Islet precursor cell (in vitro differentiated cells): ENCODE data around the gene PSMD13.
A peak's percentile ranks its signal among the peaks of the same experiment; 100 is the strongest.

Experiments used
- DNase-seq: peaks from one replicate; pipeline ENCODE4 v3.0.0-alpha.2; 2018

The PSMD13 gene

DNA sequence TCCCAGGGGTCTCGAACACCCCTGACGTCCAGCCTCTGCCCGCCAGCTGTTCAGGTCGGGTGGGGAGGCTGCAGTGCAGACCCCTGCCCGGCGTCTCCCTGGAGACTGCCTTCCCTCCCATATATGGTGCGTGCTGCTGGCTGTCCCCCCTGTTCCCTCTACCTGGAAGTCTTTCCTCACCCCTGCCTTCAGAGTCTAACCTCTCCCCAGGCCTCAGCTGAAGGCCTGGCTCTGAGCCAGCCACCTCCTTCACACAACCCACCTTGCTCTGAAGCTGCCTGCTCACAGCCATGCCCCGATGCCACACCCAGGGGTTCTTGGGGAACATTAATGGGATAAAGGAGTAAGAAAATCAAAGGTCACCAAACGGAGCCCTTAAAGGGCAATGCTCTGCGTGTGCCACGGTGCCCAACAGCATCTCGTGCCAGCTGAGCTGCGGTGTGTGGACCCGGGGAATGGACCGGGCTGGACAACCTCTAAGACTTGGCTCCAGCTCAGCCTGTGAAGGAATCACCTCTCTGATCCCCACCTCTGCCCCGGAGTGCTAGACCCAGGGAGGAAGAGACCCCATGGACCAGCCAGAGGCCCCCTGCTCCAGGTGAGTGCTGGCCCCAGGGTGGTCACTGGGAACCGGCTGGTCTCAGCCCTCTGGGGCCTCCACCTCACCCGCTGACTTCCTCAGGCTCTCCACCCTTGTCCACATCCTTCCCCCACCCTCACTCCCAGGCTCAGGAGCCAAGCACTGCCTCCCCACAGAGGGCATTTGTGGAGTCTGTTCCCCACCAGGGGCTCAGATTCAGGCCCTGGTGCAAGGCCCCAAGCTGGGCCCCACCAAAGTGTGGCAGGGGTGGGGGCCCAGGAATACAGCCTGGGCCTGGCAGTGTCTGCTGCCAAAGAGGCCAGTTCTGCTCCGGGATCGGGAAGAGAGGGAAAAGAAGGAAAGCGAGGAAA, 41.5 kb downstream of the PSMD13 start, which contains the start of gene NLRP6:
NLRP6 (plus strand) TSS at position 407 of the 951 bp plus-strand sequence; CDS start at position 570, 163 bp downstream.
- DNase-seq, result peak; percentile 36

DNA sequence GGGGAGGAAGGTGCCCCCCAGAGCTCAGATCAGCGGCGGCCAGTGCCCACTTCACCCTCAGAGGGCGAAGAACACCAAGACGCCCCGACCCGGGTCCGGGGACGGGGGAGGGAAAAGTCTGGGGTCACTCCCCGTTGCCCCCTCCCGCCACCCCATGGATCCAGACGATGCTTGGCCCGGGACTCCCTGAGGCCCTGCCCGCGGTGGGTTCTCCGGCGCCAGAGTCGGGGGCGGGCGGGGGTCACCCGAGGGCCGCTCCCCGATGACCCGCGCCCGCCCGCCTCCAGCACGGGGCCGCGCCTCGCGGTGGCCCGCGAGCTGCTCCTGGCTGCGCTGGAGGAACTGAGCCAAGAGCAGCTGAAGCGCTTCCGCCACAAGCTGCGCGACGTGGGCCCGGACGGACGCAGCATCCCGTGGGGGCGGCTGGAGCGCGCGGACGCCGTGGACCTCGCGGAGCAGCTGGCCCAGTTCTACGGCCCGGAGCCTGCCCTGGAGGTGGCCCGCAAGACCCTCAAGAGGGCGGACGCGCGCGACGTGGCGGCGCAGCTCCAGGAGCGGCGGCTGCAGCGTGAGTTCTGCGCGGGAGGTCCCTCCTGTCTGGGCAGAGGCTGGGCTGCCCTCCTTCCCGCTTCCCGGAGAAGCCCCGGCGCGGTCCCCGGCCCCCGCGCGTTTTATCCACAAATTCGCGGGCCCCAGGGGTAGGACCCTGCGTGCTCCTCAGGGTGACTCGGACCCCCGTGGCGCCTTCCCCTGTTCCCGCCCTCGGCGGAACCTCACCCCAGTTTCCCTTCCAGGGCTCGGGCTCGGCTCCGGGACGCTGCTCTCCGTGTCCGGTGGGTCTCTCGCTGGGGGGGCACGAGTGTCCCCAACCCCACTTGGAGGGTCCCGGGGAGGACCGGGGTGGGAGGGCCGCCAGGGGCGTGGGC, 42.5 kb downstream of the PSMD13 start:
- no peak for DNase-seq

DNA sequence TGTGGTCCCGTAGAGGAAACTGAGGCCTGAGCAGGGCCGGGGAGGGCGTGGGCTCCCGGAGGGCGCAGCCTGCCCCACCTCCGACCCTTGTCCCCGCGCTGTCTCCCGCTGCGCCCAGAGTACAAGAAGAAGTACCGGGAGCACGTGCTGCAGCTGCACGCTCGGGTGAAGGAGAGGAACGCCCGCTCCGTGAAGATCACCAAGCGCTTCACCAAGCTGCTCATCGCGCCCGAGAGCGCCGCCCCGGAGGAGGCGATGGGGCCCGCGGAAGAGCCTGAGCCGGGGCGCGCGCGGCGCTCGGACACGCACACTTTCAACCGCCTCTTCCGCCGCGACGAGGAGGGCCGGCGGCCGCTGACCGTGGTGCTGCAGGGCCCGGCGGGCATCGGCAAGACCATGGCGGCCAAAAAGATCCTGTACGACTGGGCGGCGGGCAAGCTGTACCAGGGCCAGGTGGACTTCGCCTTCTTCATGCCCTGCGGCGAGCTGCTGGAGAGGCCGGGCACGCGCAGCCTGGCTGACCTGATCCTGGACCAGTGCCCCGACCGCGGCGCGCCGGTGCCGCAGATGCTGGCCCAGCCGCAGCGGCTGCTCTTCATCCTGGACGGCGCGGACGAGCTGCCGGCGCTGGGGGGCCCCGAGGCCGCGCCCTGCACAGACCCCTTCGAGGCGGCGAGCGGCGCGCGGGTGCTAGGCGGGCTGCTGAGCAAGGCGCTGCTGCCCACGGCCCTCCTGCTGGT, 43.4 kb downstream of the PSMD13 start:
- DNase-seq, result no peak

DNA sequence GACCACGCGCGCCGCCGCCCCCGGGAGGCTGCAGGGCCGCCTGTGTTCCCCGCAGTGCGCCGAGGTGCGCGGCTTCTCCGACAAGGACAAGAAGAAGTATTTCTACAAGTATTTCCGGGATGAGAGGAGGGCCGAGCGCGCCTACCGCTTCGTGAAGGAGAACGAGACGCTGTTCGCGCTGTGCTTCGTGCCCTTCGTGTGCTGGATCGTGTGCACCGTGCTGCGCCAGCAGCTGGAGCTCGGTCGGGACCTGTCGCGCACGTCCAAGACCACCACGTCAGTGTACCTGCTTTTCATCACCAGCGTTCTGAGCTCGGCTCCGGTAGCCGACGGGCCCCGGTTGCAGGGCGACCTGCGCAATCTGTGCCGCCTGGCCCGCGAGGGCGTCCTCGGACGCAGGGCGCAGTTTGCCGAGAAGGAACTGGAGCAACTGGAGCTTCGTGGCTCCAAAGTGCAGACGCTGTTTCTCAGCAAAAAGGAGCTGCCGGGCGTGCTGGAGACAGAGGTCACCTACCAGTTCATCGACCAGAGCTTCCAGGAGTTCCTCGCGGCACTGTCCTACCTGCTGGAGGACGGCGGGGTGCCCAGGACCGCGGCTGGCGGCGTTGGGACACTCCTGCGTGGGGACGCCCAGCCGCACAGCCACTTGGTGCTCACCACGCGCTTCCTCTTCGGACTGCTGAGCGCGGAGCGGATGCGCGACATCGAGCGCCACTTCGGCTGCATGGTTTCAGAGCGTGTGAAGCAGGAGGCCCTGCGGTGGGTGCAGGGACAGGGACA, 44.1 kb downstream of the PSMD13 start:
- DNase-seq, result no peak

DNA sequence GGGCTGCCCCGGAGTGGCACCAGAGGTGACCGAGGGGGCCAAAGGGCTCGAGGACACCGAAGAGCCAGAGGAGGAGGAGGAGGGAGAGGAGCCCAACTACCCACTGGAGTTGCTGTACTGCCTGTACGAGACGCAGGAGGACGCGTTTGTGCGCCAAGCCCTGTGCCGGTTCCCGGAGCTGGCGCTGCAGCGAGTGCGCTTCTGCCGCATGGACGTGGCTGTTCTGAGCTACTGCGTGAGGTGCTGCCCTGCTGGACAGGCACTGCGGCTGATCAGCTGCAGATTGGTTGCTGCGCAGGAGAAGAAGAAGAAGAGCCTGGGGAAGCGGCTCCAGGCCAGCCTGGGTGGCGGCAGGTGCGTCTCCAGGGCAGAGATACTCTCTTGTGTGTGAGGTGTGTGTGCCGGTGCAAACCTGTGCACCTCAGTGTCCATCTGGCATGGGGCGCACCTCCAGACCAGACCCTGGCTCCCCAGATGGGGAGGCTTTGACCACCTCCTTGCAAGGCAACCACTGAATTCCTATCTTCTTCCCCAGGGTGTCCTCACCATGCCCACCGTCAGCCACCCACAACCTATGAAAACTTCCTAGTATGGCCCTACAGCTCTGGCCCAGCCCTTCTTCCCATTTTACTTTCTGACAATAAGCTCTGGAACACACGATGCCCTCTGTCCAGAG, 44.8 kb downstream of the PSMD13 start:
- no peak for DNase-seq

DNA sequence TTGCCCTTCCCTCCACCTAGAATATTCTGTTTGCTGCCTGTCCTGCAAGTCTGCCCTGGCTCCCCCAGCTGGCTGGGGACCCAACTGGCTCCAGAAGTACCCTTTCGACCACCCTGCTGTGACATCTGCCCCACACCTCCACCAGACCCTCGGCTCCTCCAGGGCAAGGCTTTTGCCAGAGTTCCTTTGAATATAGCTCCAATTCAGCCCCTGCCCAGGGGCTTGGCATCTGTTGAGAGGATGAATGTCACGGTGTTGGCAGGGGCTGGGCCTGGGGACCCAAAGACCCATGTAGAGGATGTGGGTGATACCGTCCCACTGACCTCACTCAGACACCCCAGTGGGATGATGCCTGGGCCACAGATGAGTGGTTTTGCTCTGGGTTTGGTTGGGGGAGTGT, 45.4 kb downstream of the PSMD13 start:
- no peak for DNase-seq

DNA sequence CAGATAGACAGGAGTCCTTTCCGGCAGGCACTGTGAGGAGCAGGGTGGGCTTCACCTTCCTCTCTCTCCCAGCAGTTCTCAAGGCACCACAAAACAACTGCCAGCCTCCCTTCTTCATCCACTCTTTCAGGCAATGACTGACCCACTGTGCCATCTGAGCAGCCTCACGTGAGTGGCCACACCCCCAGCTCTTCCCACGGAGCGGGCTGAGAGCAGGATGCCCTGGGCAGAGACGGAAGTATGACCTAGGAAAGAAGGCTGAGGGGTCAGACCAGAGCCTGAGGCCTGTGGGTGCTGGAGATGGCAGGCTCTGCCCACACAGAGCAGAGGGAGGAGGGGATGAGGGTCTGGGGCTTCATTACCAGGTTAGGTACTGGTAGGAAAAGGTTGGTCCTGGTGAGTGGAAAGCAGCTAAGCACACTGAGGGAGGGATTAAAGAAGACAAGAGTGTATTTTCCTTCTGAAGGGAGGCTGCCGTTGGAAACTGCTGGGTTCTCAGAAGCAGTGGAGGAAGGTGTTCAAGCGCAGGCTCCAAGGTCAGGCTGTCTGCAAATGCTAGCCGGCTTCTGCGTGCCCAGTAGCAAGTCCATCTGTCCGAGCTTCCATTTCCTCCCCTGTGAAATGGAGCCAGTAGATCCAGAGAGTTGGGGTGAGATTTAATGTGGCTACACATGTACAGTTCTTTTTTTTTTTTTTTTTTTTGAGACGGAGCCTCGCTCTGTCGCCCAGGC, 46.0 kb downstream of the PSMD13 start:
- DNase-seq, result no peak

DNA sequence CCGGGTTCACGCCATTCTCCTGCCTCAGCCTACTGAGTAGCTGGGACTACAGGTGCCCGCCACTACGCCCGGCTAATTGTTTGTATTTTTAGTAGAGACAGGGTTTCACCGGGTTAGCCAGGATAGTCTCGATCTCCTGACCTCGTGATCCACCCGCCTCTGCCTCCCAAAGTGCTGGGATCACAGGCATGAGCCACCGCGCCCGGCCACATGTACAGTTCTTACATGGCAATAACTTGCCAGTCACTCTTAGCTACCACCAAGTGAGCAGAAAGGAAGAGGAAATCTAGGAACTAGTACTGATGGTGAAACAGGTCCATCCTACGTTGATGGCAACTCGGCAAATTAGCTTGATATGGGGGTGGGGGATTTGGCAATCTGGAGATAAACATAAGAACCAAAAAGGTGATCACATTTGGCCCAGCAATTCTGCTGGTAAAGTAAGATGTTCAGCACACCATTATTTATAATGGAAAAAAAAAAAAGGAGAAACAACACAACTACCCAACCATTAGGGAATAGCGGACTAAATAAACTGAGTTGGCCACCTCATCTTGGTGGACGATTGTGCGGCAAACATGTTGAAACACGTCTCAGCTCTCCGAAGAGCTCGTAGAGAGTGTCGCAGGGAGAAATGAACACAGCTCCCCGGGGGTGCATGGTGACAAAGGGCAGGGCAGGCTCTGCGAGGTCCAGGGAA, 46.8 kb downstream of the PSMD13 start:
- DNase-seq, result no peak

DNA sequence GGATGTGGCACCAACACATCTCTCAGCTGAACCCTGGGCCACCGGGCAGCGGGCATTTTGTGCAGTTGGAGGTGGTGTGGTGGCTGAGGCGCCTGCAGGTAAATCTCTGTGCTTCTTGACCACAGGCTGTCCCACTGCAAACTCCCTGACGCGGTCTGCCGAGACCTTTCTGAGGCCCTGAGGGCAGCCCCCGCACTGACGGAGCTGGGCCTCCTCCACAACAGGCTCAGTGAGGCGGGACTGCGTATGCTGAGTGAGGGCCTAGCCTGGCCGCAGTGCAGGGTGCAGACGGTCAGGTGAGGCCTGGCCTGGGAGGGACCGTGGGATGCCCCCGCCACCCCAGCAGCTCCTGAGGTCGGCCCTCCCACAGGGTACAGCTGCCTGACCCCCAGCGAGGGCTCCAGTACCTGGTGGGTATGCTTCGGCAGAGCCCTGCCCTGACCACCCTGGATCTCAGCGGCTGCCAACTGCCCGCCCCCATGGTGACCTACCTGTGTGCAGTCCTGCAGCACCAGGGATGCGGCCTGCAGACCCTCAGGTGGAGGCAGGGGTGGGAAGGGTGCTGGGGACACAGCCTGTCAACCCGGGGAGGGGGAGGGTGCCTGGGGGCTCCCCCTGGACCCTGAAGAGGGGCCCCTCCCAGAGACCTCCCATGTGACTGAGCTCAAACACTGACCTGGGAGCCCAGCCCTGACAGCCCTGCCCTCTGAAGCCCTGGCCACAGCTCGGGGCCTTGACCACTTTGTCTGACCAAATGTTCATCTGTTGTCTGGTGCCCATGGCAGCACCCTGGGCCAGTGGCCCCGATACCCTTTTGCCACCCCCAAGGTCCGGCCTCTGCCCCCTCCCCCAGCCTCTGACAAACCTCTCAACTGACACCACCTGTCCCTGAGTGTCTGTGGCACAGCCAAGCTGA, 47.6 kb downstream of the PSMD13 start:
- peak; percentile 56 for DNase-seq

DNA sequence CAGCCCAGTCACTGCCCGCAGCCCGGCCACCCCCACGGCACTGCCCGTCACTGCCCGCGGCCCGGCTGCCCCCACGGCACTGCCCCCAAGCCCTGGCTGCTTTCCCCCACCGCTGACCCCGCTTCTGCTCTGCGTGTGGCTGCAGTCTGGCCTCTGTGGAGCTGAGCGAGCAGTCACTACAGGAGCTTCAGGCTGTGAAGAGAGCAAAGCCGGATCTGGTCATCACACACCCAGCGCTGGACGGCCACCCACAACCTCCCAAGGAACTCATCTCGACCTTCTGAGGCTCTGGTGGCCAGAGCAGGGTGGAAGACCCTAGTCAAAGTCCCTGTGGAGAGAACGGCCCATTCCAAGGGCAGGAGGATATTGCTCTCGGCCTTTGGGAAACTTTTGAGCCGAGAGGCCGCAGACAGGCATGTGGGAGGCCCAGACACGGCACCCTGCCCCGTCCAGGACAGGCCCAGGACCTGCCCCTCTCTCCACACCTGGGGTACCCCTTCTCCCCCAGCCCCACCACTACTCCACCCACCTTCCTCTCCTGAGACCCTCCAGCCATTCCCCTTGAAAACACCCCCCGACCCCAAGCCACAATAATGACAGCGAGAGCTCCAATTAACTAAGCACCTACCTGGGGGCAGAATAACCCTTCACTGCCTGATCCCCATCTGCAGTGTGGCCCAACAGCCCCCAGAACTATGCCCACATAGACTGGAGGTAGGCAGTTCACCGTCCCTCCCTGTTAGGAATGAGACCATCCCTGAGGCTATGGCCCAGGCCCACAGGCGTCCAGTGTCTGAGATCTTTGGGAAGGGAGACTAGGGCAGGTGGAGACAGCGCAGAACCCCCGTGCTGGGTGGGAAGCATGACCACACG, 48.5 kb downstream of the PSMD13 start:
- no peak for DNase-seq

DNA sequence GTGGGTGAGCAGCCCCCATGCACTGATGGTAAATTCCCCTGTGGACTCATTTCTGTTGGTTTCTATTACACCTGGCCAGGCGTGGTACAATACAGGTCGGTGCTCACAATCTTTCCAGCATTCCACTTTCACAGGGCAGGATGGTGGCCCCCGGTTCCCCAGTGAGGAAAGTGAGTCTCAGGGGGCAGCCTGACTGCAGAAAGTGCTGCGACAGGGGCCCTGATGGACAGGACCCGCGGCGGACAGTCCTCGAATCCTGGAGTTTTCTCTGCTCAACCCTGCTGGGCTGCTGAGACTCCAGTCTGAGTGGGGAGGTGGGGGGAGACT, 49.1 kb downstream of the PSMD13 start:
- peak; percentile 35 for DNase-seq

DNA sequence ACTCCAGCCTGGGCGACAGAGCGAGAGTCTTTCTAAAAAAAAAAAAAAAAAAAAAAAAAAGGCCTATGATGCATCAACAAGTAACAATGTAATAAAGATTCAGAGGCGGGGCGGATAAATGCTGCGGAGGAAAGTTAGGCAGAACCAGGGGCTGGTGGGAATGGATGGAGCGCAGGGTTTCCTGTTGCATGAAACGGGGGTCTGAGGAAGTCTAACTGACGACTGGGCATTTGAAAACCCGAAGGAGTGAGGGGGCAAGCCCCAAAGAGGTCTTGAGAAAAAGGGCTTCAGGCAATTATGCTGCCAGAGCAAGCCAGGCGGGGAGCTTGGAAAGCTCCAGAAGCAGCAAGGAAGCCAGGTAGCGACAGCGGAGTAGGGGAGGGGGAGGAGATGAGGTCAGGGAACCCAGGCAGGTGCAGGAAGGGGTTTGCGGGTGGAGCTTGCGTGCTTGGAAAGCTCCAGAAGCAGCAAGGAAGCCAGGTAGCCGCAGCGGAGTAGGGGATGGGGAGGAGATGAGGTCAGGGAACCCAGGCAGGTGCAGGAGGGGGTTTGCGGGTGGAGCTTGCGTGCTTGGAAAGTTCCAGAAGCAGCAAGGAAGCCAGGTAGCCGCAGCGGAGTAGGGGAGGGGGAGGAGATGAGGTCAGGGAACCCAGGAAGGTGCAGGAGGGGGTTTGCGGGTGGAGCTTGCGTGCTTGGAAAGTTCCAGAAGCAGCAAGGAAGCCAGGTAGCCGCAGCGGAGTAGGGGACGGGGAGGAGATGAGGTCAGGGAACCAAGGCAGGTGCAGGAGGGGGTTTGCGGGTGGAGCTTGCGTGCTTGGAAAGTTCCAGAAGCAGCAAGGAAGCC, 50.4 kb downstream of the PSMD13 start:
- peak; percentile 27 for DNase-seq

DNA sequence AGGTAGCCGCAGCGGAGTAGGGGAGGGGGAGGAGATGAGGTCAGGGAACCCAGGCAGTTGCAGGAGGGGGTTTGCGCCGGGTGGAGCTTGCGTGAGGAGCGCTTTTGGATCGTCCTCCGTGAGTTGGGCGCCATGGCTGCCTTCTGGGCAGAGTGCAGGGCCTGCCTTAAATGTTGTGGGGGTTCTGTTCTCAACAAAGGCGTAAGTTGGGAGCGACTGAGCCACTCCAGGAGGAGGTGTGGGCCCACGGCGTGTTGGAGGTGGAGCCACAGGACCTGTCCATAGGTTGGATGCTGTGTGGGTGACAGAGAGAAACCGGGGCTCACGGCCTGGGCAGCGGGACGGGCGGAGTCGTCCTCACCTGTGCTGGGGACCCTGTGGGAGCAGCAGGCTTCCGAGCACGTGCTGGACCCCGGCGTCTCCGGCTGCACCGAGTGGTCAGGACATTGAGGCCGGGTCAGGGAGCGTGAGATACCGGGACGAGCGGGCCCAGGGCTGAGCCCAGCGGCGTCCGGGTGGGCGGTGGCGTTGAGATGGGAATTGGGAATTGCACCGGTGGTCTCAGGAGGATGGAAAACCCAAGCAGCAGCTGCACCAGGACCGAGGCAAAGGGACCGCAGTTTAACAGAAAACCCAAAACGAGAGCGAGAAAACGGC, 51.2 kb downstream of the PSMD13 start:
- peak; percentile 50 for DNase-seq

DNA sequence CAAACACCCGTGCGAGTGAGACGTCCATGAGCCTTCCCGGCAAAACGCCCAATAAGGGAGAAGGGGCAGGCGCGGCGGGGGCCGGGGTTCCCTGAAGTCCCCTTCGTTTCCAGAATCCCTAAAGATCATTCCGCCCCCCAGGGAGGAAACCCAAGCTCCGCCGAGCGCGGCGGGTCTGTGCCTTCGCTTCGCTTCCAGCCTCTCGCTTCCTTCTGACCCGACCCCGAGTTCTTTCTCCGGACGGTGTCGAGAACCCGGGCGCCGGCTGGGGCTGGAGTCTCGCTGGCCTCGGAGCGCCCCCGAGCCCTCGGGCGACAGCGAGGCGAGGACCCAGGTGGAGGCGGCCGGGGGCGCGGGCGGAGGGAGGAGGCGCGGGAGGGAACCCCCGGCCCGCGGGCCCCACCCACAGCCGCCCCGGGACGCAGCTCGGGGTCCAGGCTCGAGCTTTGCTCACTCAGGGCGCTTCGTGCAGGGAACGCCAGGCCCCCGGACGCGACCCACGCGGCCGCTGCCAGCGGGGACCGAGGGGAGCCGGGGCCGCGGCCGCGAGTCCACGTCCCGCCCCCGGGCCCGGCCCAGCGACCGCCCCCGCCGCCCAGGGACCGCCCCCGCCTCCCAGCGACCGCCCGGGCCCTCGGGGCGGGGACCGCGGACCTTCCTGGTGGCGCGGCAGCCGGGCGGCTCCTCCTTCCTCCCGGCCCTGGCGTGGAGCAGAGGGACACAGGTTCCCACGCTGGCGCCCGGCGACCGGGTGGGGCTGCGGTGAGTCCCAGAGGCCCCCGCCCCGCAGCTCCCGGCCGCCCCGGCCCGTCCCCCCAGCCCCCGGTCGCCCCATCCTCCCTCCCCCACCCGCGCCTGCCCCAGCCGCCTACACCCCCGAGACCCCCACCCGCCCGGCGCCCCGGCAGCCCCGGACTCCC, 52.0 kb downstream of the PSMD13 start, which contains the start of gene PGGHG:
PGGHG (plus strand) TSS at position 649 of the 920 bp plus-strand sequence. CDS start 691 bp downstream, outside the sequence.
- peak; percentile 83 for DNase-seq

DNA sequence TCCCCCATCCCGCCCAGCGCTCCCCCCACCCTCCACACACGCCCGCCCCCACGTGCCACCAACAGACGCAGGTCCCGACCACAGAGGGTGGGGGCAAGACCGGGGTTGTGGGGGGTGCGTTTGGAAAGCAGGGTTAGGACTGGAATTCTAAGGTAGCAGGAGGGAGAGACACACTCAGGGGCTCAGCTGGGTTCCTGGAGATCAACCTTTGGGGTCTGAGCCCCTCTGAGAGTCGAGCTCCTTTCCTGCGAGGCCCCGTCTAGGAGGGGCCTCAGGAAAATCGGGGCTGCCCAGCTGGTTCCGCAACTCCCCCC, 52.6 kb downstream of the PSMD13 start:
- no peak for DNase-seq
